Measurements from ENCODE around the gene MTX2. TPM values are rescaled to one million over a fixed set of nuclear protein-coding genes. Genes with fewer than 3 reads are reported as not detected.

MTX2 gene
- total RNA-seq, 1 donor from 2014 or later: 25.2 TPM

GRCh38 chr2:176330612-176331011 lies 61.4 kb downstream of the MTX2 start:
- H3K4me1 ChIP-seq (ENCODE audit: insufficient read depth, low read length): no peaks in the 10 kb centered on the region
- no peaks in the 10 kb centered on the region for H4K20me1 ChIP-seq (ENCODE audit: insufficient read depth, low read length)
- H3K36me3 ChIP-seq (ENCODE audit: insufficient read depth, low read length): peaks cover 3% of the 10 kb centered on the region
- Mint-ChIP-seq H3K36me3 (ENCODE audit: low read depth, unreplicated experiment) (no peaks in the 10 kb centered on the region), H3K27me3 (ENCODE audit: low read depth, unreplicated experiment) (no peaks in the 10 kb centered on the region), H3K9me3 (ENCODE audit: unreplicated experiment) (no peaks in the 10 kb centered on the region), H3K4me1 (ENCODE audit: low read depth, unreplicated experiment) (peaks cover 3% of the 10 kb centered on the region), H3K27ac (ENCODE audit: unreplicated experiment) (no peak overlapping the region), H3K4me3 (ENCODE audit: unreplicated experiment) (no peak overlapping the region)
- FAIRE-seq (no peak), DNase-seq (ENCODE audit: low read depth) (no peak)
- H3K4me3 ChIP-seq (ENCODE audit: insufficient read depth, low read depth, low read length): no peak overlapping the region
- no peak overlapping the region for H2AFZ ChIP-seq (ENCODE audit: low read depth, low read length)
- no peak overlapping the region for H3K4me2 ChIP-seq (ENCODE audit: low read length)
- TF ChIP-seq CTCF (IDR thresholded peaks at IDR 0.05; ENCODE audit: insufficient read depth, low read depth, low read length) (no peak), EZH2 (IDR thresholded peaks at IDR 0.05; ENCODE audit: insufficient read depth, low read length) (no peak)
- no peaks in the 10 kb centered on the region for H3K9me3 ChIP-seq (ENCODE audit: insufficient read depth, low read depth, low read length)
- no peak overlapping the region for H3K27ac ChIP-seq (ENCODE audit: low read depth, low read length)
- no peak overlapping the region for H3K9ac ChIP-seq (ENCODE audit: low read length)
- no peaks in the 10 kb centered on the region for H3K27me3 ChIP-seq (ENCODE audit: insufficient read depth, low read length)
- no peaks in the 10 kb centered on the region for H3K79me2 ChIP-seq (ENCODE audit: insufficient read depth, low read length)

- DNase-seq (ENCODE audit: low read depth) (no peak), FAIRE-seq (no peak)
- Histone ChIP-seq H3K36me3 (ENCODE audit: insufficient read depth, low read length) (peaks cover 3% of the 10 kb centered on the region), H4K20me1 (ENCODE audit: insufficient read depth, low read length) (no peaks in the 10 kb centered on the region), H3K27me3 (ENCODE audit: insufficient read depth, low read length) (no peaks in the 10 kb centered on the region), H3K4me2 (ENCODE audit: low read length) (no peak overlapping the region), H3K9ac (ENCODE audit: low read length) (no peak overlapping the region), H3K79me2 (ENCODE audit: insufficient read depth, low read length) (no peaks in the 10 kb centered on the region), H3K9me3 (ENCODE audit: insufficient read depth, low read depth, low read length) (no peaks in the 10 kb centered on the region), H3K4me3 (ENCODE audit: insufficient read depth, low read depth, low read length) (no peak overlapping the region), H2AFZ (ENCODE audit: low read depth, low read length) (no peak overlapping the region), H3K27ac (ENCODE audit: low read depth, low read length) (no peak overlapping the region), H3K4me1 (ENCODE audit: insufficient read depth, low read length) (no peaks in the 10 kb centered on the region)
- H3K36me3 Mint-ChIP-seq (ENCODE audit: low read depth, unreplicated experiment): no peaks in the 10 kb centered on the region
- H3K4me3 Mint-ChIP-seq (ENCODE audit: unreplicated experiment): no peak overlapping the region
- peaks cover 3% of the 10 kb centered on the region for H3K4me1 Mint-ChIP-seq (ENCODE audit: low read depth, unreplicated experiment)
- H3K27me3 Mint-ChIP-seq (ENCODE audit: low read depth, unreplicated experiment): no peaks in the 10 kb centered on the region
- H3K9me3 Mint-ChIP-seq (ENCODE audit: unreplicated experiment): no peaks in the 10 kb centered on the region
- no peak overlapping the region for H3K27ac Mint-ChIP-seq (ENCODE audit: unreplicated experiment)
- TF ChIP-seq CTCF (IDR thresholded peaks at IDR 0.05; ENCODE audit: insufficient read depth, low read depth, low read length): no peak
- TF ChIP-seq EZH2 (IDR thresholded peaks at IDR 0.05; ENCODE audit: insufficient read depth, low read length): no peak
These were observed 62.4 kb downstream of the MTX2 start for GRCh38 chr2:176331646-176332045.

- Histone ChIP-seq H3K27me3 (ENCODE audit: insufficient read depth, low read length) (no peaks in the 10 kb centered on the region), H3K9ac (ENCODE audit: low read length) (no peak overlapping the region), H3K79me2 (ENCODE audit: insufficient read depth, low read length) (no peaks in the 10 kb centered on the region), H2AFZ (ENCODE audit: low read depth, low read length) (no peak overlapping the region), H3K4me3 (ENCODE audit: insufficient read depth, low read depth, low read length) (no peak overlapping the region), H3K9me3 (ENCODE audit: insufficient read depth, low read depth, low read length) (no peaks in the 10 kb centered on the region), H3K27ac (ENCODE audit: low read depth, low read length) (no peak overlapping the region), H3K36me3 (ENCODE audit: insufficient read depth, low read length) (no peaks in the 10 kb centered on the region), H3K4me1 (ENCODE audit: insufficient read depth, low read length) (no peaks in the 10 kb centered on the region), H4K20me1 (ENCODE audit: insufficient read depth, low read length) (no peaks in the 10 kb centered on the region), H3K4me2 (ENCODE audit: low read length) (no peak overlapping the region)
- Mint-ChIP-seq H3K36me3 (ENCODE audit: low read depth, unreplicated experiment) (no peaks in the 10 kb centered on the region), H3K4me1 (ENCODE audit: low read depth, unreplicated experiment) (peaks cover 3% of the 10 kb centered on the region), H3K9me3 (ENCODE audit: unreplicated experiment) (no peaks in the 10 kb centered on the region), H3K27ac (ENCODE audit: unreplicated experiment) (no peak overlapping the region), H3K4me3 (ENCODE audit: unreplicated experiment) (no peak overlapping the region), H3K27me3 (ENCODE audit: low read depth, unreplicated experiment) (no peaks in the 10 kb centered on the region)
- no peak for DNase-seq (ENCODE audit: low read depth)
- no peak for FAIRE-seq
- TF ChIP-seq EZH2 (IDR thresholded peaks at IDR 0.05; ENCODE audit: insufficient read depth, low read length): no peak
These were observed 65.5 kb downstream of the MTX2 start for GRCh38 chr2:176334729-176335128.
